Suppressor macrophage (primary cell): Measurements from ENCODE around the gene MYH15.

Source experiments
- DNase-seq, 4 experiments: peaks; one replicate each; pipeline ENCODE4 v3.0.0-alpha.2; 2020 to 2022

The MYH15 gene

GRCh38 chr3:108412121-108412750, 98.2 kb downstream of the MYH15 start:
- peak in 1 of 4 experiments; percentile 5 for DNase-seq

- no peak for DNase-seq
Measured at GRCh38 chr3:108410531-108410984, 99.8 kb downstream of the MYH15 start.

GRCh38 chr3:108409800-108410178, 100.6 kb downstream of the MYH15 start:
- no peak for DNase-seq

GRCh38 chr3:108408883-108409799, 101.3 kb downstream of the MYH15 start:
- no peak for DNase-seq

GRCh38 chr3:108407886-108408285, 102.5 kb downstream of the MYH15 start:
- peak in 2 of 4 experiments; percentile 62 to 64 for DNase-seq

- DNase-seq, result peak; percentile 23 to 59 (median 50)
Measured at GRCh38 chr3:108406661-108407206, 103.7 kb downstream of the MYH15 start.

- peak; percentile 15 to 72 (median 52) for DNase-seq
Measured at GRCh38 chr3:108406063-108406660, 104.2 kb downstream of the MYH15 start.

DNA sequence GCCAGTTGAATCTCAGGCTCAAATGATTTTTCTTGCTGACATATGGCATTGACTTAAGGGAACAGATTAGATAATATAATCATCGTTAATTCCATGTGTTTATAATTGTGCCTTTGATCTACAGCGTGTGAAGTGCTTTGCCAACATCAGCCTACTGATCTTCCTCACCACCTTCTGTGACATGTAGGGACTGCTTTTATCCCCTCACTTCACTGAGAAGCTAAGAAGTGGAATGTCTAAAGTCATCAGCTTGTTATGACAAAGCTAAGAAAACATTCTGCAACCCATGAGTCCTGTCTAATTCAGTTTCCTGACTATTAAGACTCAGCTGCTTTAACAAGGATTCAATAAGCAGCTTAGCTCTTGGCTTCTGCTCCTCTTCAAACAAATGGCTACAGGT, 106.0 kb downstream of the MYH15 start:
- no peak for DNase-seq

GRCh38 chr3:108403686-108404345, 106.6 kb downstream of the MYH15 start:
- DNase-seq, result no peak

- DNase-seq, result no peak
Measured at GRCh38 chr3:108403198-108403597, 107.2 kb downstream of the MYH15 start.

DNA sequence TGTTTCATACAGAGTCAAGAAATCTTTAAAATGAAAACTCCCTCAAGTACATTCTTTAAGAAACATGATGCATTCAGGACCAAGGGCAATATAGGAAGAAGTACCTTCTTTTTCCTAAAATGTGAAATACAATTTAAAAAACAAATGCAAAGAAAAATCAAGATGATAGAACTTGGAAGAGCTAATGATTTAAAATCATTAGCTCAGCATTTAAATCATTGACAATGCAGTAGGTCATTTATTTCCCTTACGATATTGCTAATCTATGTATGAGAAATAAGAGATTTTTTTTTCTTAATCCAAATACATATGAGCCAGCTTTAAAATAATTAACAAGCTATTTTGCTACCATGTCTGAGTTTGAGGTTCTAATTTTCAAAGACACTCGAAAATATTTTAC, 108.6 kb downstream of the MYH15 start:
- DNase-seq, result no peak

GRCh38 chr3:108398510-108398909, 111.9 kb downstream of the MYH15 start:
- no peak for DNase-seq

GRCh38 chr3:108396336-108396735, 114.1 kb downstream of the MYH15 start:
- no peak for DNase-seq

- DNase-seq, result no peak
Measured at GRCh38 chr3:108394563-108394962, 115.8 kb downstream of the MYH15 start.

- no peak for DNase-seq
Measured at GRCh38 chr3:108394016-108394415, 116.4 kb downstream of the MYH15 start.

DNA sequence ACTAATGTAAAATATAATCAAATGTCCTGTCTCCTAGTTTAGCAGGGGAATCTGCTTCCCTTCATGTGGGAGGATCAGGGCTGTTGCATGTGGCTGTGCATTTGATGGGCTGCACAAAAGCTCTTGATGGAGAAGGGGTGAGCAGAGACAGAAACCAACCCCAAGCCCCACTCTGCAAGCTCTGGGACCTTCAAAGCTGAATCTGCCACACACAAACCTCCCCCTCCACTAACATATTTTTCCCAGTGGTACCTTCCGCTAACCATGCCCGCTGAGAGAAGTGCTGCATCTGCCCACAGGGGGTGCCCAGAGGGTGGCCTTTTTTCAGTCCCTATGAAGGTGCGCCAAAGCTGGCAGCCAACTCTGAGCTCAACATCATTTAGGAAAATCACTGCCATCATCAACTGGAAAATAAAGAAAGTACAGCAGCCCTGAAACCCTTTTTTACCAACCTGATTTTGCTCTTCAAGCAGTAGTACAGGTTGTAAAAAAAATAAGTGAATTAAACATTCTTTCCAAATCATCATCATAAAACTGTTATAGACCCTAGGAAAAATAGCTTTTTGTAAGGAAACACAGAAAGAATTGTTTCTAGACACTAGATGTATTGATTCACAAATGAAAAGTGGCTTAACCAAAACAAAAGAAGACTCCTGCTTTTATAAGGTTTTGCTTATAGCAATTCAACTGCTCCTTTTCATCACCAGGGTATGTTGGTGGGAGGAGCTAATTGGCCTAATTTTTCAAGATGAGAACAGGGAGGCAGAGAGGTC, 117.1 kb downstream of the MYH15 start:
- DNase-seq, result no peak

GRCh38 chr3:108391917-108392593, 118.3 kb downstream of the MYH15 start:
- no peak for DNase-seq

DNA sequence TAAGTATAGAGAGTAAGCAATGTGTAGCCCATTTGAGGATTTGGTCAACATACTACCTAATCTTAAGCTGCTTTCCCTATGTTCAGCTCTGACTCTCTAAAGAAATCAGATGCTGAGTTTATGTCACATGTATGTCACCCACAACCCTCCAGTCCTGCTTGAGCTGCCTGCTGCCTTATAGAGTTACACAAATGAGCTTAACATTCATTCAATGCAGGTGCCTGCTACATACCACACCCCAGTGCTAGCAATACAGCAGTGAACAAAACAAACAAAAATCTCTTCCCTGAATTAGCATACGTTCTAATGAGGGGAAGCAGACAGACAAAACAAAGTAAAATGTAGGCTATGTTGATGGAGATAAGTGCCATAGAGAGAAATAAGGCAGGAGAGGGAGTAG, 121.0 kb downstream of the MYH15 start:
- DNase-seq, result no peak

DNA sequence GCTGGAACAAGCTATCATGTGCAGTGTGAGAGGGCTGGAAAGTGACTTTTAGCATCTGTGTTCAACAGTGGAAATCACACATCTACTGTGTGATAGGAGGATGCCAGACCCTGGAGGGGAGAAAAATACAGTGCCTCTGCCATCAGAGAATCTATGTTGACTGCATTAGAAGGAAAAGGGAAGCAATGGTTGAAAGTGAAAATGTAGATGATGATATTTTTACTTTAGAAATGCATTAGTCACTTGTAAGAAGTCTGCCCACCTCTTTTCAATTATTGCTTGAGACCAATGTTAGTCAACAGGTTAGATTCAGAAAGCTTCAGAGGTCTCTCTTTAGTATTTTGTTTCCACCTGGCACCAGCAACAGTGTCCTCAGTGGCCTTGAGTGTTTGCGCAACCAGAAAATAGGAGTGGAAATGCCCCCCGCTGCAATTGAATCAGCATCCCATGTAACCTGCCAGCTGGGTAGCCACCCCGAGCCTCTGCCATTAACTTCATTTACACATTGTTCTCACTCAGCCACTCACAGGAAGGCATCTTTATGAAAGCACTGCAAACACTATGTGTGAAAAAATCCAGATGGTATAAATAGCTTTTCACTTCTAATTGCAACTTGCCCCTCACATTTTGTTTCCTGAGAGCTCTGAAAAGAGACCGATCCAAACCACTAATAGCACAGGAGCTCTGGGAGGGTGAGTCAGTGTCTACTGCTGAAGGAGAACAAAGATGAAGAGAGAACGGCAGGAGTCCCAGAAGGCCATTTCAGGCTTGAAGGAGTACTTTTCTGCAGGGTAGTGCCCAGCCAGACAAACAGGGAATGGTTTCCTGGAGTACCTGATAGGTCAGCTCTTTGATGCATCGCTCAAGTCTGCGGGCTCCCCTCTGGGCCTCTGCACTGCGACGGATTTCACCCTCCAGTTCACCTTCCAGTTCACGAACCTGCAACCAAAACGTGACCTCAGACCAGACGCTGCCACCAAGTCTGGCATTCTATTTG, 122.0 kb downstream of the MYH15 start:
- DNase-seq, result peak in 2 of 4 experiments; percentile 35 to 39

GRCh38 chr3:108387063-108387462, 123.3 kb downstream of the MYH15 start:
- no peak for DNase-seq
